Tibial artery (tissue), 4 donors: Measurements from ENCODE around the gene INSC.

ENCODE experiments used
- DNase-seq, 2 donors: peaks; one replicate each; pipeline ENCODE4 v3.0.0-alpha.2; 2019
- H3K27ac ChIP-seq, 2 donors: fragments of 200-600 bp; sonication (generic) in 1 of 2; 1 replicate in 1 of 2; 2 replicates in 1 of 2; pipeline ENCODE4 v1.5.1; 2018 to 2019; ENCODE audit warnings: mild to moderate bottlenecking in 1 of 2
- H3K27me3 ChIP-seq, 2 donors: fragments of 200-600 bp; sonication (generic) in 1 of 2; one replicate each; pipeline versions ENCODE4 v1.5.1 to v1.6.0; 2016 to 2019
- H3K36me3 ChIP-seq, 3 donors: fragments of 200-600 bp; sonication (generic) in 2 of 3; one replicate each; pipeline ENCODE4 v1.5.1; 2016 to 2019; ENCODE audit warnings: mild to moderate bottlenecking in 2 of 3
- H3K4me1 ChIP-seq, 4 donors: fragments of 200-600 bp; sonication (generic) in 2 of 4; 1 replicate in 3 of 4; 2 replicates in 1 of 4; pipeline ENCODE4 v1.5.1; 2016 to 2019
- H3K4me3 ChIP-seq, 2 donors: fragments of 200-600 bp; sonication (generic) in 1 of 2; 1 replicate in 1 of 2; 2 replicates in 1 of 2; pipeline ENCODE4 v1.5.1; 2018 to 2019; ENCODE audit warnings: mild to moderate bottlenecking in 2 of 2
- H3K9me3 ChIP-seq, 3 donors: fragments of 200-600 bp; sonication (generic) in 1 of 3; one replicate each; pipeline ENCODE4 v1.5.1; 2016 to 2019
- CTCF ChIP-seq, 2 experiments: fragments of 200-600 bp in 1 of 2; fragments of 450-650 bp in 1 of 2; IDR thresholded peaks; one replicate each; pipeline ENCODE4 v1.5.1; 2017 to 2019; ENCODE audit warnings: antibody characterized with exemption in 2 of 2, mild to moderate bottlenecking in 1 of 2, moderate library complexity in 1 of 2
- intact Hi-C: fragments of 100-400 bp; cut with DNase I; formaldehyde crosslinking; loops from one replicate; pipeline ENCODE4 v1.15.0; 2023; ENCODE audit warnings: low total_unique reads

The INSC gene

GRCh38 chr11:15169815-15170551 is 55.3 kb downstream of the INSC start:
- Histone ChIP-seq H3K27me3 (no peaks in the 10 kb centered on the region), H3K9me3 (no peaks in the 10 kb centered on the region), H3K4me3 (no peak overlapping the region), H3K27ac (no peak overlapping the region), H3K4me1 (no peaks in the 10 kb centered on the region), H3K36me3 (no peaks in the 10 kb centered on the region)
- no peak for DNase-seq
- TF ChIP-seq CTCF (IDR thresholded peaks at IDR 0.05) = no peak
- intact Hi-C loops = no loop called here

- DNase-seq = no peak
- intact Hi-C loops = no loop called here
- Histone ChIP-seq H3K27ac (no peak overlapping the region), H3K36me3 (no peaks in the 10 kb centered on the region), H3K4me3 (no peak overlapping the region), H3K9me3 (no peaks in the 10 kb centered on the region), H3K27me3 (no peaks in the 10 kb centered on the region), H3K4me1 (no peaks in the 10 kb centered on the region)
- no peak for TF ChIP-seq CTCF (IDR thresholded peaks at IDR 0.05)
These were observed 56.0 kb downstream of the INSC start for GRCh38 chr11:15170698-15171097.

- intact Hi-C loops = no loop called here
- no peaks in the 10 kb centered on the region for H3K9me3 ChIP-seq
These were observed 57.2 kb downstream of the INSC start for GRCh38 chr11:15171956-15172355.

GRCh38 chr11:15175831-15176230 is 61.1 kb downstream of the INSC start:
- no peak overlapping the region for H3K4me3 ChIP-seq
- no peaks in the 10 kb centered on the region for H3K9me3 ChIP-seq
- DNase-seq = no peak
- TF ChIP-seq CTCF (IDR thresholded peaks at IDR 0.05) = no peak
- H3K27ac ChIP-seq = no peak overlapping the region
- H3K36me3 ChIP-seq = no peaks in the 10 kb centered on the region
- intact Hi-C loops = no loop called here
- H3K27me3 ChIP-seq = no peaks in the 10 kb centered on the region
- peaks cover 0 to 37% (median 16%) of the 10 kb centered on the region in 4 donors for H3K4me1 ChIP-seq

More at GRCh38 chr11:15171956-15172355, 57.2 kb downstream of the INSC start:
- H3K27me3 ChIP-seq = no peaks in the 10 kb centered on the region
- DNase-seq = no peak
- no peak for TF ChIP-seq CTCF (IDR thresholded peaks at IDR 0.05)
- H3K27ac ChIP-seq = no peak overlapping the region
- H3K4me1 ChIP-seq = peaks cover 0 to under 1% (median 0%) of the 10 kb centered on the region in 4 donors
- H3K36me3 ChIP-seq = no peaks in the 10 kb centered on the region
- no peak overlapping the region for H3K4me3 ChIP-seq

- H3K4me1 ChIP-seq = peaks cover 0 to 44% (median 19%) of the 10 kb centered on the region in 4 donors
- H3K36me3 ChIP-seq = no peaks in the 10 kb centered on the region
- no peaks in the 10 kb centered on the region for H3K27me3 ChIP-seq
- H3K9me3 ChIP-seq = no peaks in the 10 kb centered on the region
- DNase-seq = no peak
- intact Hi-C loops = no loop called here
- H3K27ac ChIP-seq = no peak overlapping the region
- no peak for TF ChIP-seq CTCF (IDR thresholded peaks at IDR 0.05)
- H3K4me3 ChIP-seq = no peak overlapping the region
These were observed 62.0 kb downstream of the INSC start for GRCh38 chr11:15176646-15177163.
